ENCODE results near the gene TMEM38B. TPM values are rescaled to one million over a fixed set of nuclear protein-coding genes. Genes with fewer than 3 reads are reported as not detected.

The TMEM38B gene
- total RNA-seq, 1 experiment from 2014 or later, result 30.6 TPM

GRCh38 chr9:105656131-105656921 is 38.0 kb upstream of the TMEM38B start:
- DNase-seq (ENCODE audit: low read depth, low spot score), result no peak
- ChIA-PET CTCF (no interaction called here), POLR2A (no interaction called here)
- Histone ChIP-seq H3K27me3 (ENCODE audit: control insufficient read depth, insufficient read depth, low read length) (0 out of 2 replicates have a peak, but pooled peaks cover 2% of the 10 kb centered on the region), H3K27ac (ENCODE audit: low read length) (no peak overlapping the region), H3K4me3 (ENCODE audit: low read depth in 2 of 2, low read length in 2 of 2) (peak overlapping the region; percentile 41 to 47), H3K36me3 (ENCODE audit: control insufficient read depth, insufficient read depth, low read length) (no peaks in the 10 kb centered on the region), H3K9me3 (ENCODE audit: control insufficient read depth, insufficient read depth, low read depth, low read length) (no peaks in the 10 kb centered on the region), H3K4me1 (ENCODE audit: control insufficient read depth, insufficient read depth, low read length) (no peaks in the 10 kb centered on the region)
- intact Hi-C loops (cut with micrococcal nuclease; ENCODE audit: unreplicated experiment) (no loop called here), in situ Hi-C loops (cut with HindIII; ENCODE audit: low pct_unique_long_range_greater_than_20kb, low sequenced_read_pairs) (no loop called here)
- TF ChIP-seq, protein P1, sequence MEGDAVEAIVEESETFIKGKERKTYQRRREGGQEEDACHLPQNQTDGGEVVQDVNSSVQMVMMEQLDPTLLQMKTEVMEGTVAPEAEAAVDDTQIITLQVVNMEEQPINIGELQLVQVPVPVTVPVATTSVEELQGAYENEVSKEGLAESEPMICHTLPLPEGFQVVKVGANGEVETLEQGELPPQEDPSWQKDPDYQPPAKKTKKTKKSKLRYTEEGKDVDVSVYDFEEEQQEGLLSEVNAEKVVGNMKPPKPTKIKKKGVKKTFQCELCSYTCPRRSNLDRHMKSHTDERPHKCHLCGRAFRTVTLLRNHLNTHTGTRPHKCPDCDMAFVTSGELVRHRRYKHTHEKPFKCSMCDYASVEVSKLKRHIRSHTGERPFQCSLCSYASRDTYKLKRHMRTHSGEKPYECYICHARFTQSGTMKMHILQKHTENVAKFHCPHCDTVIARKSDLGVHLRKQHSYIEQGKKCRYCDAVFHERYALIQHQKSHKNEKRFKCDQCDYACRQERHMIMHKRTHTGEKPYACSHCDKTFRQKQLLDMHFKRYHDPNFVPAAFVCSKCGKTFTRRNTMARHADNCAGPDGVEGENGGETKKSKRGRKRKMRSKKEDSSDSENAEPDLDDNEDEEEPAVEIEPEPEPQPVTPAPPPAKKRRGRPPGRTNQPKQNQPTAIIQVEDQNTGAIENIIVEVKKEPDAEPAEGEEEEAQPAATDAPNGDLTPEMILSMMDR (IDR thresholded peaks at IDR 0.05), result peak; percentile 72
- TF ChIP-seq POLR2AphosphoS5 (IDR thresholded peaks at IDR 0.05; ENCODE audit: low read depth, low read length), result no peak
- no TSS peak for BruUV-seq (replicated peaks)
- ATAC-seq, result peak; percentile 89

DNA sequence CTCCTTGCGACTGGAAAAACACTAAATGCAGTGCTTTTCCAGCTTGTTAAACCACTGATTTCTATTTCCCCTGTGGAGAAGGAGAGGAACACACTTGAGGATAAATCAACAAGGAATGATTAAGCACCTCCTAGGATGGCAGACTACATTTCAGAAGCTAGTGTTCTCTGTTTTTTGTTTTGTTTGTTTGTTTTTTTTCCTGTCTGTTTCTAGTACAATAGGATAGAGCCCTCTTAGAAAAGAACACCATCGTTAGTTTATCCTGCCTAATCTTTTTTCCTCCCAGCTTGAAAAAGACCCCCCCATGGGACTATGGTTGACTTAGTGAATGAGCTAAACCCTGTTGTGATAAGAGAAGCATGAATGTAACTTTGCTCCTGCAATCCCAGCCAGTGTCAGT is 36.0 kb upstream of the TMEM38B start:
- ChIA-PET CTCF (no interaction called here), POLR2A (no interaction called here)
- 0 out of 2 replicates have a peak, but pooled peaks cover 2% of the 10 kb centered on the region for H3K27me3 ChIP-seq (ENCODE audit: control insufficient read depth, insufficient read depth, low read length)
- no peaks in the 10 kb centered on the region for H3K4me1 ChIP-seq (ENCODE audit: control insufficient read depth, insufficient read depth, low read length)
- no peak for DNase-seq (ENCODE audit: low read depth, low spot score)
- H3K9me3 ChIP-seq (ENCODE audit: control insufficient read depth, insufficient read depth, low read depth, low read length), result no peaks in the 10 kb centered on the region
- H3K4me3 ChIP-seq (ENCODE audit: low read depth in 2 of 2, low read length in 2 of 2), result no peak overlapping the region
- in situ Hi-C loops (cut with HindIII; ENCODE audit: low pct_unique_long_range_greater_than_20kb, low sequenced_read_pairs) (no loop called here), intact Hi-C loops (cut with micrococcal nuclease; ENCODE audit: unreplicated experiment) (no loop called here)
- H3K27ac ChIP-seq (ENCODE audit: low read length), result no peak overlapping the region
- no peaks in the 10 kb centered on the region for H3K36me3 ChIP-seq (ENCODE audit: control insufficient read depth, insufficient read depth, low read length)
- ATAC-seq, result no peak
- TF ChIP-seq, protein P2, sequence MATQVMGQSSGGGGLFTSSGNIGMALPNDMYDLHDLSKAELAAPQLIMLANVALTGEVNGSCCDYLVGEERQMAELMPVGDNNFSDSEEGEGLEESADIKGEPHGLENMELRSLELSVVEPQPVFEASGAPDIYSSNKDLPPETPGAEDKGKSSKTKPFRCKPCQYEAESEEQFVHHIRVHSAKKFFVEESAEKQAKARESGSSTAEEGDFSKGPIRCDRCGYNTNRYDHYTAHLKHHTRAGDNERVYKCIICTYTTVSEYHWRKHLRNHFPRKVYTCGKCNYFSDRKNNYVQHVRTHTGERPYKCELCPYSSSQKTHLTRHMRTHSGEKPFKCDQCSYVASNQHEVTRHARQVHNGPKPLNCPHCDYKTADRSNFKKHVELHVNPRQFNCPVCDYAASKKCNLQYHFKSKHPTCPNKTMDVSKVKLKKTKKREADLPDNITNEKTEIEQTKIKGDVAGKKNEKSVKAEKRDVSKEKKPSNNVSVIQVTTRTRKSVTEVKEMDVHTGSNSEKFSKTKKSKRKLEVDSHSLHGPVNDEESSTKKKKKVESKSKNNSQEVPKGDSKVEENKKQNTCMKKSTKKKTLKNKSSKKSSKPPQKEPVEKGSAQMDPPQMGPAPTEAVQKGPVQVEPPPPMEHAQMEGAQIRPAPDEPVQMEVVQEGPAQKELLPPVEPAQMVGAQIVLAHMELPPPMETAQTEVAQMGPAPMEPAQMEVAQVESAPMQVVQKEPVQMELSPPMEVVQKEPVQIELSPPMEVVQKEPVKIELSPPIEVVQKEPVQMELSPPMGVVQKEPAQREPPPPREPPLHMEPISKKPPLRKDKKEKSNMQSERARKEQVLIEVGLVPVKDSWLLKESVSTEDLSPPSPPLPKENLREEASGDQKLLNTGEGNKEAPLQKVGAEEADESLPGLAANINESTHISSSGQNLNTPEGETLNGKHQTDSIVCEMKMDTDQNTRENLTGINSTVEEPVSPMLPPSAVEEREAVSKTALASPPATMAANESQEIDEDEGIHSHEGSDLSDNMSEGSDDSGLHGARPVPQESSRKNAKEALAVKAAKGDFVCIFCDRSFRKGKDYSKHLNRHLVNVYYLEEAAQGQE (IDR thresholded peaks at IDR 0.05; ENCODE audit: insufficient read depth in 1 of 2, low read depth in 2 of 2, low read length in 1 of 2), result no peak
- TF ChIP-seq SIN3A (IDR thresholded peaks at IDR 0.05; ENCODE audit: borderline replicate concordance, insufficient read depth, low read depth, low read length) (no peak), TCF7L2 (IDR thresholded peaks at IDR 0.05; ENCODE audit: low read depth, low read length) (no peak), POLR2AphosphoS5 (IDR thresholded peaks at IDR 0.05; ENCODE audit: low read depth, low read length) (no peak)
- no TSS peak for BruUV-seq (replicated peaks)

DNA sequence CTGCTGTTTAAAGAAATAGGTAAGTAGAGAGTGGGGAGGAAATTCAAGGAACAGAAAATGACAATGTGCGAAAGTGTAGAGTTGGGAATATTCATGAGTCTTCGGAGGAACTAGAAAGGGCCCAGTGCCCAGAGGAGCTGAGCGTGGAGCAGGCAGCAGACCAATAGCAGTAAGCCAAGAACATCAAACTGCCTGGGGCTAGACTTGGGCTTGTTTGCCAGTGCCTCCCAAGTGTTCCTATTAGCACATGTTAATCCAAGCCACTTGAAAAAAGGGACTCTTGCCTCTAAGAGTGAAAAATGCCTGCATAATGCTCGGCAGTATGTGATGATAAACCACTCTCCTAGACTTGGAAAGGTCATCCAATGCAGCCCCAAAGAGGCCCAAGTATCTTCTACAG is 33.3 kb upstream of the TMEM38B start:
- H3K36me3 ChIP-seq (ENCODE audit: control insufficient read depth, insufficient read depth, low read length), result no peaks in the 10 kb centered on the region
- no peak overlapping the region for H3K27ac ChIP-seq (ENCODE audit: low read length)
- no peak overlapping the region for H3K4me3 ChIP-seq (ENCODE audit: low read depth in 2 of 2, low read length in 2 of 2)
- no TSS peak for BruUV-seq (replicated peaks)
- no peaks in the 10 kb centered on the region for H3K27me3 ChIP-seq (ENCODE audit: control insufficient read depth, insufficient read depth, low read length)
- no peaks in the 10 kb centered on the region for H3K9me3 ChIP-seq (ENCODE audit: control insufficient read depth, insufficient read depth, low read depth, low read length)
- DNase-seq (ENCODE audit: low read depth, low spot score) (no peak), ATAC-seq (no peak)
- TF ChIP-seq TCF7L2 (IDR thresholded peaks at IDR 0.05; ENCODE audit: low read depth, low read length) (no peak), POLR2AphosphoS5 (IDR thresholded peaks at IDR 0.05; ENCODE audit: low read depth, low read length) (no peak), SIN3A (IDR thresholded peaks at IDR 0.05; ENCODE audit: borderline replicate concordance, insufficient read depth, low read depth, low read length) (no peak)
- TF ChIP-seq, protein P2 (IDR thresholded peaks at IDR 0.05; ENCODE audit: insufficient read depth in 1 of 2, low read depth in 2 of 2, low read length in 1 of 2), result no peak
- TF ChIP-seq, protein P1 (IDR thresholded peaks at IDR 0.05), result no peak
- intact Hi-C loops (cut with micrococcal nuclease; ENCODE audit: unreplicated experiment) (no loop called here), in situ Hi-C loops (cut with HindIII; ENCODE audit: low pct_unique_long_range_greater_than_20kb, low sequenced_read_pairs) (no loop called here)
- CTCF ChIA-PET, result no interaction called here
- POLR2A ChIA-PET, result no interaction called here
- H3K4me1 ChIP-seq (ENCODE audit: control insufficient read depth, insufficient read depth, low read length), result no peaks in the 10 kb centered on the region

All from Panc1 (cell line).